Fibroblast of the aortic adventitia (primary cell): ENCODE data around the gene GGA3. TPM values are rescaled to one million over a fixed set of nuclear protein-coding genes. Genes with fewer than 3 reads are reported as not detected.

Experiments
- DNase-seq: peaks from one replicate; pipeline ENCODE4 v3.0.0-alpha.2; 2010; ENCODE audit warnings: low read depth
- H3K4me3 ChIP-seq: 2 replicates; pipeline ENCODE4 v1.5.1; 2011; ENCODE audit warnings: low read depth, mild to moderate bottlenecking, control low read depth, low read length, moderate library complexity
- CTCF ChIP-seq: IDR thresholded peaks from 2 replicates; pipeline ENCODE4 v1.5.1; 2011; ENCODE audit warnings: mild to moderate bottlenecking, low read length, control low read depth, inconsistent platforms; ENCODE audit not compliant: insufficient read depth
- total RNA-seq: library from RNA; depleted of rRNA; stranded (reverse); fragments of >200 nt; gene quantifications from 2 replicates; pipeline ENCODE4 v1.2.3, GENCODE V29; 2012; ENCODE audit warnings: low replicate concordance

The GGA3 gene
- total RNA-seq, 1 donor, result 14.0 TPM

GRCh38 chr17:75242461-75243042 lies 18.9 kb downstream of the GGA3 start:
- no peak for DNase-seq
- no peak for TF ChIP-seq CTCF
- no peak overlapping the region for H3K4me3 ChIP-seq

GRCh38 chr17:75241996-75242460 lies 19.4 kb downstream of the GGA3 start:
- DNase-seq, result peak; percentile 83
- H3K4me3 ChIP-seq, result no peak overlapping the region
- TF ChIP-seq CTCF, result no peak

DNA sequence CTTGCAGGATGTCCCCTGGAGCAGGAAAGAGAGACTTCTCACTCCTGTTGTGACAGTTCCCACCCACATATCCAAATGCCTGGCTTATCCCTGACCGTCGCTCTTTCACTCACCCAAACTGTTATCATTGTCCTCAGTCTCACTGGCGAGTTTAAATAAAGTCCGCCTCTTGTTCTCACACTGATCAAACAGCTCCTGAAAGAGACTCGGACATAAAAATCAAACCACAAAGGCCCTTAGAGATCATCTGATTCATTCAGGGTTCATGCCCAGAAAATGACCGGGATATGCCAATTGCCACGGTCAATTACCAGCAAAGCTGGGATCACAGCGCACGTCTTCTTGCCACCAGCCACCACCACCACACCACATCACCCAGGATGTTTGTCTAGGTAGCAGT lies 19.9 kb downstream of the GGA3 start:
- DNase-seq, result peak; percentile 47
- H3K4me3 ChIP-seq, result no peak overlapping the region
- TF ChIP-seq CTCF, result no peak

DNA sequence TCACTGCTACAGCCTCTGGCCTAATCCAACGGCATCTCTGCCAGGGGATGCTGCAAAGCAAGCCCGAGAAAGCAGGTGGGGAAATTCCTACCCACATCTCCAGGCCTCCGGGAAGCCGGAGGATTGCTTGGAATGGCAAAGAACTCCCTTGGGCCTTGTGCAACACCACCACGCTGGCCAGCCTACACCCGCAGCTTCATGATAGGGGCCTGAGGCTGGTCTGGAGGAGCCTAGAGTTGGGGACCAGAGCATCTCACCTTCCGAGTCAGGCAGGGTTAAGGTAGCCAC lies 20.3 kb downstream of the GGA3 start:
- peak; percentile 85 for DNase-seq

DNA sequence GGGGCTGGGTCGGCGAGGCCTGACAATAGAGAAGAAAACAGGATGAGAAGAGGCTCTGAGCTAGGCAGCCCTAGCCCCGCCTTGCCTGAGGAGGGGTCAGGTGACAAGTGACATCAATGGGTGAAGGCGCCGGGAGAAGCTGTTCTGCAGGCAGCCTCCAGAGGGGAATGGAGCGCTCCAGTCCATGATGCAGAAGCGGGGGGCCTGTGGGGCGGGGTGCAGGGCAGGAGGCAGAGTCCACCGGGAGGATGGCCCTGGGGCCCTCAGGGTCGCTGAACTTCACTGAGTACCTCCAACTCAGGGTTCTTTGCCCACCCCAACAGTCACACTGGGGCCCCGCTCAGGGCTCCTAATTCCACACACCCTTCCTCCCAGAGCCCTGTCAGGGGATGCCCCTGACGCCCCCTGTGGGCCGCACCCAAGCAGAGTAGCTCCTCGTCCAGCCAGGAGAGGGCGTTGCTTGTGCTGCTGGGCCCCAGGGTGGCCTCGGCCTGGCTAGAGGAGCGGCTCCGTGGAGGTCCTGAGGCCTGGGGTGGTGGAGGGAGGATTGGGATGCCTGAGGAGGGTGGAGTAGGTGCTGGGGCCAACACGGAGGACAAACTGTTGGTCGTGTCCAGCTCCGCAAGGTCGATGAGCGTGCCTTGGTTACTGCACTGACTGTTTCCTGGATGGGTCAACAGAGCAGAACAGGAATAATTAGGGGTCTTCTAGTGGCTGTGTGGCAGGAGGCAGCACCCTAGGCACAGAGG lies 20.8 kb downstream of the GGA3 start:
- peak; percentile 68 for DNase-seq
- TF ChIP-seq CTCF, result peak; percentile 75
- H3K4me3 ChIP-seq, result no peak overlapping the region

More for the DNA sequence above, 20.3 kb downstream of the GGA3 start:
- no peak overlapping the region for H3K4me3 ChIP-seq
- no peak for TF ChIP-seq CTCF

DNA sequence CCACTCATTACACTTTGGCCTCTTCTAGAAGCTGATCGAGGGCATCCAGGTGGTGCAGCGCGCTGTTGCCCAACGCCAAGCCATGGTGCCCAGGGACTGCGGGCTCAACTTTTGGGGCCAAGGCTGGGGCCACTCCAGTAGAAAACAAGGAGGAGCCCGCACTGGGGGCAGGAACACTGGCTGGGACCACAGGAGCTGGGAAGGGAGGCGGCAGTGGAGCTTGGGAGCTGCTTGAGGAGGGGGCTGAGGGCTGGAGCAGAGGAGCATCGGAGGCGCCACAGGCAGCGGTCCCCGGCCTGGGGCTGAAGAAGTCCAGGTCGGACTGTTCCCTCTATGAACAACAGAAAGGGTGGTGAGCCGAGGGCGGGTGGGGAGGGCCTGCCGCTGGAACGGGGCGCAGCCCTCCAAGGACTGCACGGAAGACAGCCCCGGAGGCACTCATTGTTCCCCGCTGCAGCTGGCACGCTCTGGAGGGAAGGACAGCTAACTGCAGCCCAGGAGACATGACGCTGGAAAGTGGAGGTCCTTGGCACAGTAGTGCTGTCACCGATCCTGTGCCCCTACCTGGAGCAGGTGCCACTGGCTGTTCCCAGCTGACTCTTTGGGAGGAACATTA lies 21.5 kb downstream of the GGA3 start:
- H3K4me3 ChIP-seq, result no peak overlapping the region
- no peak for TF ChIP-seq CTCF

DNA sequence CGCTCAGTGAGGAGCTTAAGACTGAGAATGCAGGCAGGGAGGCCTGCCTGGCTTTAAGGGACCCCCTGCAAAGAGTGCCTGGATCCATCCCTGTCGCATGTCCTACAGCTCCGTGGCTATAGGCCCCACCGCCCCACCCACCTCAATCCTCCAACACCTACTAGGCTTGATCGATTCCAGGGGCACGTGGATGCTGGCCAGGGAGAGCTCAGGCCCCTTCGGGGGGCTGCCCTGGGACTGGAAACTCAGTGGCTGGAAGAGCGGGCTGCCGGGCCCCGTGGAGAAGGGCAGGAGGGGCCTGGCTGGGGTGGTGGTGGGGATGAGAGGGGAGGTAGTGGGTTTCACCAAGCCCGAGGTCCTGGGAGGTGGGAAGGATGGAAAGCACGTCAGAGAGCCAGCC lies 22.2 kb downstream of the GGA3 start:
- no peak for DNase-seq
- TF ChIP-seq CTCF, result no peak
- no peak overlapping the region for H3K4me3 ChIP-seq

More for the DNA sequence above, 21.5 kb downstream of the GGA3 start:
- DNase-seq, result no peak
